HG03442 (cell line): ENCODE data around the gene JPH4.
"Not testable (repeated sequence)": the region's sequence is repeated elsewhere in the genome, so short reads cannot be mapped to it uniquely, and the experiment has no call there.

Source experiments
- ATAC-seq: cut with Tn5 transposase; IDR thresholded peaks from one replicate; pipeline ENCODE4 v1.9.1; 2021; ENCODE audit warnings: mild to moderate bottlenecking, moderate library complexity; ENCODE audit not compliant: unreplicated experiment

The JPH4 gene

DNA sequence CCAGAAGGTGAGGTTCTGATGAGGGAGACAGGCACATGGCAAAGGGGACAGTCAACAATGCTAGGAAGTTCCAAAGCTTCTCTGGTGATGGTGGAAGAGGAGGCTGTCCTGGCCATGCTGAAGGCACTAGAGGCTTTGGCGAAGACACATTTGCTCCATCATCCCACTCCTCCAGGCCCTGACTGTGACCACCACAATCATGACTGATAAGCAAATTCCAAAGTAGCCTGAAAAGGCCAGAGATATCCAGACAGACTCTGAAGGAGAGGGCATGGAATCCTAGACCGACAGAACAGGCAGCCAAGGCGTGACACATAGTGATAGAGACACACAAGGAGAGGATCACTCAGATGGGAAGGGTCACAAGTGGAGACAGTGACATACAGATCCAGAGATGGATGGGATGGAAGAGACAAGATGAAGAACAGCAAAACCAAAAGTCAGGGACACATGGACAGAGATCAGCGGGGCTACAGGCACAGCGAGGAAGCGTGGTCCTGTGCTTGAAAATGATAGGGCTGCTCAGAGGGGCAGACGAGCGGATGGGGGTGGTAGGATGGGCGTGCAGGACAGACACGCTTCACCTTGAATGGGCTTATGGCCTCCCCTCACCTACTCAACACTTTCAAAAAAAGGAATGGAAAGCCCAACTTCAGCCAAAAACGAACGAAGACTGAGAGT lies 28.3 kb downstream of the JPH4 start:
- no peak for ATAC-seq

DNA sequence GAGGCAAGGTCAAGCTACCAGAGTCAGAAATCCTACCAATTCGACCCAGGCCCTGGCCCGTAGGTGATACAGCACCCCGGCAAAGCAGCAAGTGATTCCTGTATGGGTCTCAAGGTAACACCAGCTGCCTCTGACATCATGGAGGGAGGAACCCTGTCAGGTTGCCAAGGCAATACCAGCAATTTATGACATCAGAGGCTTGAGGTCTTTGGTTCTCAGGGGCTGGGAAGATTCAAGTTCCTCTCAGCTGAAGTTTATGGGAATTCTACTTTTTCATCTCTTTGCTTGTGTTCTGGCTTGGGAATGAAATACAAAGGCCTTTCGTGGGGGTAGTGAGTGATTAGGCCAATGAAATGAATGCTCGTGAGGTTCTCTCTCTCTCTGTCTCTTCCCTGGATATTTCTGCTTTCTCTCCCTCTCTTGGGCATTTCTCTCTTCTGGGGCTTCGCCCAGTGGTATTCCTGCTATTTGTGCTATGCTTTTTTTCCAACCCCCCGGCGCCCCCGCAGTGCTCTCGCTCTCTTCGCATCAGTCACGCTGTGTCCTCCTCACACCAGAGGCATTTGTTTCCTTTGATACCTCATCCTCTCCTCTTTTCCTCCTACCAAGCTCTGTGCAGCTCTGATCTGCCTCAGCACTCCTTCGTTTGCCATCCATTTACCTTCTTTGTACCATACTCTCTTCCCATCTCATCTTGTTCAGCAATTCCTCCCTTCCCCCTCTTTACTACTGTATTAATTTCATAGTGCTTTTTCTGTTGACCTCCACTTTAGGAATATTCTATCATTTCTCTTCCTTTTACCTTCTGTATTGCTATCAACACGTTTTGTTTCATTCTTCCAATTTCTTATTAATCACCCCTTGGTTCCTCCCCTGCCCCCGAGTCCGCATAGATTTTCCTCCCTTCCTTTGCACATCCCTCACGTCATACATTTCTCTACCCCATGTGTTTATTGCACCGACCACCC lies 30.0 kb downstream of the JPH4 start:
- ATAC-seq, result no peak

DNA sequence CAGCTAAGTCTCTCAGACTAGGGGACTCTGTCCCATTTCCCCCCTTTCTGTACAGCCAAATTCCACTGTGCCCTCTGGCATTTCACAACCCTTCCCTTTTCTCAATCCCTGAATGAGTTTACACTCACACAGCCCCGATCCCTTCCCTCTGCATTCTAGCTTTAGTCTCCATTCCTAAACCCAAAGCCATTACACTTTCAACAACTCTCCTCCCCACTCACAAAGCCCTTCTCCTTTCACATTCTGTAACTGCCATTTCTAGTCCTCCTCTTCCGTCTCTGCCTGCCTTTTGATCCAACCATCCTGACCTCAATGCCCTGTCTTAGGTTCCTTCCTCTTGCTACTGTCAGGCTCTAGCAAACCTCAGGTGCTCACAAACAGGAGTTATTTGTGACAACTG lies 30.7 kb downstream of the JPH4 start:
- no peak for ATAC-seq

DNA sequence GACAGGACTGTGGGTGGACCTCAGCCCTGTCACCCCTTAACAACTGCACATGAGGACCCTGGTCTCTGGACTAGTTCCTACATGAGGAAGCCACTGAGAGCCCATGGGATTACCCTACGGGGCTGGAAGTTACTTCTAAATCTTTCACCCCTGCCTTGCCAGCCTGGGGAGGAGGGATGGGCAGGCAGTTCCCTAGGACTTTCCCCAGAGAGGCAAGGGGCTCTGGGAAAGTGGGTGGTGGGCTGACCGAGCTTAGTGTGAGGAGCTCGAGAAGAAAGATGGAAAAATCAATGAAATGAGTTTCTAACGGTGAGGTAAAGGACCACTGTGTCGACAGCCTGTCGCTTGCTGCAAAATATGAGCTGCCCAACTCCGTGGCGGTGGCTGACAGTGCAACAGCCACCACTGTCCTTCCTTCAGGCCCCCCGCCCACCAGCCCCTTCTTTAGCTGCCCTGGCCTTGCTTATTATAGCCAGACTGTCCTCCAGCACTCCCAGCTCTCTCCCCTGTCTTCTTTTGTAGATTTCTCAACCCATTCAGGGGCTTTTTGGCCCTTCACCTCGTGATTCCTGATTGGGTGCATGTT lies 32.0 kb downstream of the JPH4 start:
- no peak for ATAC-seq

DNA sequence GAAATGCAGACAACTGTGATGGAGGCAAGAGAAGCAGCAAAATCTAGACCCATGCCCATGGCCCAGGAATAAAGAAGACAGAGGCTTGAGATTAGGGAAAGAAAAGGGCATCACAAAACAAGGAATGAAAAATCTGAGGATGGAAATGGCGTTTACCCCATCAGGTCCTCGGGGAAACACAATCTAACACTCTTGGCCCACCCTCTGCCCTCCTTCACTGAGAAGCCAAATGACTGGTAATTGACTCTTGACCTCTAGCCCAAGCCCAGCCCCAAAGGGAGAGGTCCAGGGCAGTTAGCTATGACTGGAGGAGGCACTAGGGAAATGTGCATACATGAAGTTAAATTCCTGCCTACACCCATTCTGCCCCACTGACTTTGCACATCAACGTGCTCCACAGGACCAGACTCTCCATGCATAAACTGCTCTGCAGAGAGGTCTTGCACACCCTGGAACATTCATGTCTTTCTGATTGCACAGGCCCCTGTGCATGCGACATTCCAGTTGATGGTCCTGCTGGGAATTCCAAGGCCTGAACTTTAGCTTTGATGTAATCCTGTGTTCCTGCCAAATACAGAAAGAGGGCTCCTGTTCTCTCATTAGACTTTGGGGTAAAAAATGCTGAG lies 32.7 kb downstream of the JPH4 start:
- no peak for ATAC-seq

DNA sequence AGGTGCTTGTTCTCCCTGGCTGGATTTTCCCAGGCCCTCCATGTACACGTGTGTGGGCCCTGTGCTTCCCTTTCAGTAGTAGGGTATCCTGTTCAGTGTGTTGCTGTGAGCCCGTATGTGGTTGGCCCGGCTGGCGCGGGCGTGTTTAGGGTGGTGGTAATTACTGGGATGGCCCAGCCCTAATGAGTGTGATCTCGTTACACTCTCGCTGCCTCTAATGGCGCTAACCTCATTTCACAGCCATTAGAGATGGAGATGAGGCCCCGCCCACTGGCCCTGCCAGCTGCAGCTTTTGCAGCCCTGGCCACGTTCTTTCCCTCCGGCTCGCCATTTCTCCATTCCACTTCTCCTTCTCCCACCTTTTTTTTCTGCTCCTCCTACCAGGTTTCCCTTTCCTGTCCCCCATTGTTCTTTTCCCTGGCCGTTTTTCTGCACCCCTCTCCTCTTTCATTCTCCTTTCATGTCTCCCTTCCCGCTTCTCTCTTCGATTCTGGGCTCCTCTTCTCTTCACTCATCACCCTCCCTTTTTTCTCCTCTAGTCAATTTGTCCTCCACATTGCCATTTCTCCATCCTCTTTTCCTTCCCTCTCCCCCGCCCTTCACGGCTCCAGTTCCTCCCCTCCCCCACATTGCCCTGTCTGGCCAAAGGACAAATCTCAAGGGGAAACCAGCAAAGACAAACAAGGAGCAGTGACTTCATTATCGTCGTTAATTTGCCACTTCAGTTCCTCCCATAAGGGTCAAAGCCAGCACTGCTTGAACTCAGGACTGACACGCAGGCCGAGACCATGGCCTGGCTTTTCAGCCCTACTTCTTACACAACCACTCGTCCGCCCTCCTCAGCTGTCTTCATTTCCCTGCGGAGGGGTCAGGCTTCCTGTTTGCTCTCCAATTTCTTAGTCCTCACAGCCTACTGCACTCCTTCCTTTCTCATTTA lies 33.8 kb downstream of the JPH4 start:
- ATAC-seq, result no peak

DNA sequence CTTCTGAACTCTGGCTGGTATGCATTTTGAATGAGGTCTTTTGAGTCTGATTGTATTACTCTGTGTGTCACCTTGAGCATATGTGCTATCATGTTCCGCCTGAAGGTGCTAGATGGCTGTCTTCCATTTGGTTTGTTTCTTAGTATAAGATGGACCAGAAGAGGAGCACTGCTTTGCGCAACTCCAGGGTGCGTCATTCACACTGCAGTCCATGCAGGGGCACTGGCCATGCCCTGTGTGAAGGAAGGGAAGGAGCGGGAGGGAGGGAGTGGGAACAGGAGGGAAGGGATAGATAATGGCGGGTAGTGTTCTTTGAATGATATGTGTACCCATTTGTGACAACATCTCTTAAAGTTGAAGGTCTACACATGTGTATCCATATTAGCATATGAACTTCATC lies 35.2 kb downstream of the JPH4 start:
- ATAC-seq, result no peak

DNA sequence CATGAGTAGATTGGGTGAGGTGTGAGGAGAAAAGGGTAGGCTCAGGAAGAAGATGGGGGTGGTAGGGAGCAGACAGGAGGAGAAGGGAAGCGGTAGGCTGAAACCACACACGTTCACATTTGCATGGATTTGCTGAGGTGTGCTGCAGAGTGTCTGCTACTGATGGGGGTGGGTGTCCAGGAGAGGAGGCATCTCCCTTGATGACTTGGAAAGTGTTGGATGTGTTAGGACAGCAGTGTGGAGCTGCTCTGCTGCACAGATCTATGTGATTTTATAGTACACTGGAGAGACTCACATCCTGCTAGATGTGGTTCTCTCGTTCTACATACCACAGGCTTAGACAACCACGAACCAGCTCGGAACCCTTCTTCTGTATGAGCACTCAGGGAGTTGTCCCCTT lies 36.3 kb downstream of the JPH4 start:
- ATAC-seq, result no peak

DNA sequence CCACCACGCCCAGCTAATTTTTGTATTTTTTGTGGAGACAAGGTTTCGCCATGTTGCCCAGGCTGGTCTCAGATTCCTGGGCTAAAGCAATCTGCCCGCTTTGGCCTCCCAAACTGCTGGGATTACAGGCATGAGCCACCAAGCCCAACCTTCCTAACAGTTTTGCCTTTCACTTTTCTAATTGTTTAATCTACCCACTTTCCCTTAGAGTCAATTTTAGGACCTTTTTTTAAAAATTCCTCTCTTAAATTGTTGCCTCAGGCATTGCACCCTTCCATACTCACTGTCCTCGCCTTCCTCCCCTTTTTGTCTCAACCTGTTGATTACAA lies 38.5 kb downstream of the JPH4 start:
- ATAC-seq, result no peak

DNA sequence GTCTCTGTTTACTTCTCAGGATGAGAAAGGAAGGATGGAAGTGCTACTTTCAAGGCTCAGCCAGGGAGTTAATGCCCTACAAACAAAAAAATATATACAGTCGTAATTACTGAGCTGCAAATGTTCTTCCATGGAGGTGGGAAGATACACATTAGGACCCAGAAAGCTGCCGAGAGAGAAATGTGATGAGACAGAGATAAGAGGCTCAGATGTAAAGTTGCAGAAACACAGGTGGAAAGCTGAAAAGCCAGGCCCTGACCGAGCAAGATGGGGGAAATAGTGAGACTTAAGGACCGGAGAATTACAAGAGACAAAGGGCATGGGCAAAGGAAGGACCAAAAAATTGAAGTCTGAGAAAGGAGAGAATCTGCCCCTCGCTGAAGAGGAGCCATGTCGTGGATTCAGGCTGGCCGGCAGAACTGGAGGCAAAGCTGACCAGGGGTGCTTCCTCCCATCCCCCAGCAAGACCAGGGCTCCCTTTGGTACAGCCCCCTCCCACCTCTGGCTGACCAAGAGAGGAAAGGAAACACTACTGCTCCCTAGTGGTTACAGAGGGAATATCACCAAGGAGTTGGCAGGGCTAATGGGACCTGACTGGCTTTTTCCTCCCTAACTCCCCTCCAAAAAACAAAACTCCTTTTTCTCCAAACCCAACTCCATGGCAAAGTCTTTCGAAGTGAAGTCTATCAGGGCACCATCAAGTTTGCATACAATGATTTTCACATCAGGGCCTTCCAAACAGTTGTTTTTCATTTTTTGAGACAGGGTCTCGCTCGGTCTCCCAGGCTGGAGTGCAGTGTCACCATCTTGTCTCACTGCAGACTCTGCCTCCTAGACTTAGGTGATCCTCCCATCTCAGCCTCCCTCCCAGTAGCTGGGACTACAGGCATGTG lies 39.1 kb downstream of the JPH4 start:
- no peak for ATAC-seq

DNA sequence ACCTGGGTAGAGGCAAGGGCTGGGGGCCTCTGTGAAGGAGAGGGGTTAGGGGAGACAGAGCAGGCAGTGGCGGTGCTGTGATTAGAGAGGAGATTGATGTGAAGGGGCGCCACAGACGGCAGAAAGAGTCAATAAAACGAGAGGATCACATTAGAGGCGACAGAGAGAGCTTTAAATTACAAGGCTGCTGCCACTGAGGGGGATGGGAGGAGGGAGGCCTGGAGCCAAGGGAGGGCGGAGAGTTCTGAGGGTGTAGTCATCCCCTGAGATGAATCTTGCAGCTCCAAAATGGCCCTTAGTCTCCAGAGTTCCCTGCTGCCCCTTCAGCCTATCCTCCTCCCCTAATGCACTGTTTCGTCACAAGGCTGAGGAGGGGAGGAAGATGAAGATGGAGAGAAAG lies 39.8 kb downstream of the JPH4 start:
- ATAC-seq, result no peak

DNA sequence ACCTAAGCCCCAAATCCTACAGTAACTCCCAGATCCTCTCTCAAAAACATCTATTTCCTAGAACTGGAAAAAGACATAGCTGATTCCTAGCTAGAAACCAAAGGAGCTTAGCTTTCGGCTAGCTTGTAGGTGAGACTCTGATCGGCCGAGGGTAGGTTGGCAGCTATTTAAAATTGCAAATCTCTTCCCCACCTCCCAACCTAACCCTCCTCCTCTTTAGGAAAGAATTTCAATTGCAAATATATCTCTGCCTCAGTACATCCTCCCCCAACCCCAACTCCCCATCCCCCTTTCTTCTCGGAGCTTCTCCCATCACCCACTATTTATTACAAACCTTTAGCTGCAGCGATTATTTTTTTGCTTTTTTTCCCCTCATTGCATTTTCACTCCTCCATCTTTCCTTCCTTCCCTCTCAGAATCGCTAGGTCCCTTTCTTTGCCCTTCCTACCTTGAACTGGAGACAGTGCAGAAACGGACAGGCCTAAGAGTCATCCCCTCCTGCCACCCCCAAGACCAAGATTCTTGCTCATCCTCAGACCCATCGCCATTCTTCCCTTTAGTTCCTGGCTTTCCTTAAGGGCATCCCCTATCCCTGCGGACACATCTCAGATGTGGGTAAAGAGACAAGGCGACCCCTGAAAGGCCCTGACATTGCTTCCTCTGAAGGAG lies 40.4 kb downstream of the JPH4 start:
- no peak for ATAC-seq

DNA sequence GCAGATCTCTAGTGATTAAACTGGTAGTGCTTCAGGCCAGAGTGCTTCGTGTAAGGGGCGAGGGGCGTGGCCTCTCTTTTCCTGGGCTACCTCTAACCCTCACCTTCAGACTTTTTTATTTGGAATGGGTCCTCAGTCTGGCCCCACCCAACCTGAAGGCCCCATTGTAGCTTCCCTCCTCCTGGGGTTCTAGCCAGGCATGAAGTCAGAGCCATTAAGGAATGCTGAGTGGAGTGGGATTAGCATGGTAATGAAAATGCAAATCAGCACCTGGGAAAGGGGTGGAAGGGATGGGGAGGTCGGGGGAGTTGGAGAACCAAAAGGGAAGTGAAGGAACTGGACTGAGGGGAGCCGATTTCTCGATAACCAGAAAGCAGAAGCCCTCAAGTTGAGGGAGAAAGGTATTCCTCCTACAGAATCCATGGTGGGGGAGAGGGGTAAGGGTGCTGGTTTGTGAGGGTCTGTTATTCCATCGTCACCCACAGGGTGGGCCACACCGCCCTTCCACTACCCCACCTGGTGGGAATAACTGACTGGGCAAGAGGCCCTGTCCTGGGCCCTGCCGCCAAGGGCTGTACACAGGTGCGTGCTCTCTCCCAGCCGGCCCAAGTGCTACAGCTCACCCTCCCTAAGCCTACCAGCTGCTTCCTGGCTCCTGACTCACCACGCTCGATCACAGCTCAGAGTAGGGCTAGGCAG lies 41.1 kb downstream of the JPH4 start:
- ATAC-seq, result no peak

DNA sequence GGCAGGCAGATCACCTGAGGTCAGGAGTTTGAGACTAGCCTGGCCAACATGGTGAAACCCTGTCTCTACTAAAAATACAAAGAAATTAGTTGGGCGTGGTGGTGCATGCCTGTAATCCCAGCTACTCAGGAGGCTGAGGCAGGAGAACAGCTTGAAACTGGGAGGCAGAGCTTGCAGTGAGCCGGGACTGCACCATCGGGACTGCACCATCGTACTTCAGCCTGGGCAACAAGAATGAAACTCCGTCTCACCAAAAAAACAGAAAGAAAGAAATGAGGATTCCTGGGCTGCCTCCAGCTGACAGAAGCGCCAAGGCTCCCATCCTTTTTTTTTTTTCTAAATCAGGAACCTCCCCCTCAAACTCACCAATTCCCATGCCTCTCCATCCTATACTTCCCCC lies 41.7 kb downstream of the JPH4 start:
- ATAC-seq, result not testable (repeated sequence)

DNA sequence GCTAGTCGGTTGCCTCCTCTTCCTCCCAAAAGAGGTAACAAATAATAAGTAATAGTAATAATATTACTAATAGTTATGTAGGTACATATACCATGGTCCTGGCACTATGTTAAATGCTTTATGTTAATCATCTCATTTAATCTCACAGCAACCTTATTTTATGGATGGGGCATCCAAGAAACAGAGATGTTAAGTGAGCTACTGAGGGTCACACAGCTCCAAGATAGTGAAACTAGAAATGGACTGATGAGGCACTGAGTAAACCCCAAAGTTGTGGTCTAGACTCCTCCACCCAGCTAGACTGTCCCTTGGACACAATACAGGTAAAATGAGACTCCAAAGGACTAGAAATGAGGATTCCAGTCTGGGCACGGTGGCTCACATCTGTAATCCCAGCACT lies 42.1 kb downstream of the JPH4 start:
- ATAC-seq, result no peak

DNA sequence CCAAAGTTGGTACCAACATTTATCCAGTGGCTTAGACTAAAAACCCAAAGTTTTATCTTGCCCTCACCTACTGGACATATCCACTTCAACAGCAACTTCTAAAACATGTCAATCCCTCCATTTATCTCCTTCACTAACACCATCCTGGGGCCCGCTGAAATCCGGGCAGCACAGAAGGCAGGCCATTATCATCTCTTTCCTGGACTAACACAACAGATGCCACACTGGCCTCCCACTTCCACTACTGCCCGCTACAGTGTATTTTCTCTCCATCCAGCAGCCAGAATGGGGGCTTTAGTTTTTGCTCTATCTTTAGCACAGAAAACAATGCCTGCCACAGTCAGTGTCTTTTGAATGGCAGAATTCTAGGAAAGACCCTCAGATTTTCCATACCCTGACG lies 42.6 kb downstream of the JPH4 start:
- no peak for ATAC-seq

DNA sequence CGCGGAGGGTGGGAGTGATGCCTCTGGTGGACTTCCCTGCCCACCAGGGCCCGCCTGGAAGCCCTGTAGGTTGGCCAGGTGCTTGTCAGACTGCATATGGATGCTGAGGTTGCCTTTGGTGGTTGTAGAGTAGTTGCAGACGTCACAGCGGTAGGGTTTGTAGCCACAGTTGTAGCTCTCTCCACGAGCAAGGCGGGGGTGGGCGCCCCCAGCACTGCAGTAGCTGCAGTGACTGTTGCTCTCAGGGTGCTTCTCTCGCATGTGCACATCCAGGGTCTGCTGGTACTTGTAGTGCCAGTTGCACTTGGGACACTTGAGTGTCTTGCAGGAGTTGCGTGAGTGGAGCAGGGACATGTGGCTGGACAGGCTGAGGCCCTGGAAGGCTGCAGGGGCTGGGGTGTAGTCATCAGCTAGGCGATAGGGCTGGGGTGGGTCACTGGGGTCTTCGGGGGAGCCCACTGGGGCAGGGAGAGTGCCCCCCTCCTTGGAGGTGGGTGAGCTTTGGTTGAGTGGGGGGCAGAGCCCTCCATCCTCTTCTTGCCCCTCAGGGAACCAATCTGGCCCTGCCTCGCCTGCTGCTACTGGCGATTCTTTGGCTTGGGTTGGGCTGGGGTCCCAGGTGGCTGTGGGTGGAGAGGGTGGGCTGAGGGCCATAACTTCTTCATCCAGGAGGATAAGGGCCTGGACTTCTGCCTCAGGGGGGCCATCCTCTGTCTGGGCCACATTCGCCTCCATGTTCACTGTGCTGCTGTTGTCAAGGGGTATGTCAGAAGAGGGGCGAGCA lies 44.7 kb downstream of the JPH4 start:
- ATAC-seq, result no peak

DNA sequence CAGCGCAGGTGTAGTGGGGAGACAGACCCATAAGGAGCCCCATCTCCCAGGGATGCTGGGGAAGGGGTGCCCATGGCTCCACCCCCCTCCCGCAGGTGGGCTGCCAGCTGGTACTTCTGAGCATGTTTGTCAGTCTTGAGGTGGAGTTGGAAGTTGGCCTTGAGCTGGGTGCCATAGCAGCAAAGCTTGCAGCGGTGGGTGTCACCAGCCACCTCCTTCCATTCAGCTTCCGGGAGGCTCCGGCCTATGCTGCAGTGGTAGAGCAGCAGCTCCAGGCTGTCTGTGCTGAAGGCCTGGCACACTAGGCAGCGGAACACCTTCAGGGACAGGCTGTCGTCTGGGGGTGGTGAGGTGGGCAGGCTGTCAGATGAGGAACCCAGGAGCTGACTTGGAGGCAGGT lies 45.9 kb downstream of the JPH4 start:
- ATAC-seq, result no peak
